Stimulated activated CD4-positive, alpha-beta T cell treated with anti-CD3 and anti-CD28 coated beads, TNF-alpha, amount 100 ng/mL, for 24 hours (primary cell): ENCODE measurements around the gene PDS5A.
"Not testable (repeated sequence)": the region's sequence is repeated elsewhere in the genome, so short reads cannot be mapped to it uniquely, and the experiment has no call there.

ENCODE experiments used
- DNase-seq, 3 experiments: peaks; one replicate each; pipeline ENCODE4 v3.0.0-alpha.2; 2020; ENCODE audit warnings: low read depth in 3 of 3

Gene PDS5A

DNA sequence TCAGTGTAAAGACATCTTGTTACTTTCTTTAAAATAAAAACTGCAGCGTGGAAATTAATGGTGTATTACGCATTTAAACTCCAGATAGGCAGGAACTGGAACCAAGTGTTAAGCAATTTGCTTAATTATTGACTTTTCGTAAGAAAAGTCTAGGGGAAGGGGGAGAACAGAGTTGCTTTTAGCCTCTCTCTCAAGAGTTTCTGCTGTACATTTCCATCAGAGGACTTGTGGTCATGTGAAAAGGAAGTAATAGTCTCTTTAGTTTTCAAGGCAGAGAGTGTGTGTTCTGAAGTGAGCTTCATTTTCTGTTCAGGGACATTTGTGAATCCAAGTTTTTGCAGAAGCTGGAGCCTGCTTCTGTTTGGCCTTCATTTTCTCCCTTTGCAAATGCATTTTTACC, 152.6 kb downstream of the PDS5A start:
- DNase-seq, result no peak

DNA sequence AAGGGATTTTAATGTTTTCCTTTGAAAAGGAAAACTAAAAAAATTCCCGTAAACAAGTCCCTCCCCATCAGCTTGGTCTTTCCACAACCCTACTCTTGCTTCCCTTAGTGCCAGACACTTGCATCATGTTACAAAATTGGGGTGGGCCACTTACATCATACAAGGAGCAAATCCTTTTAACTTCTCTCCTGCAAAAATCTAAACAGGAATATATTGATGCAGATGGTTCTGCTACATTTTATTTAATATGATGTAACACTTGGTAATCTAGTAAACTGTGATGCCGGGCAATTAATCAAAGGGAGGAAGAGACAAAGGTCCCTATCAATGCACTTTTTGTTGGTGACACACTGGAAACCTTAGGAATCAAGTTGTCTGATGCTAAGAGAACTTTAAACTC, 154.5 kb downstream of the PDS5A start:
- DNase-seq, result no peak

DNA sequence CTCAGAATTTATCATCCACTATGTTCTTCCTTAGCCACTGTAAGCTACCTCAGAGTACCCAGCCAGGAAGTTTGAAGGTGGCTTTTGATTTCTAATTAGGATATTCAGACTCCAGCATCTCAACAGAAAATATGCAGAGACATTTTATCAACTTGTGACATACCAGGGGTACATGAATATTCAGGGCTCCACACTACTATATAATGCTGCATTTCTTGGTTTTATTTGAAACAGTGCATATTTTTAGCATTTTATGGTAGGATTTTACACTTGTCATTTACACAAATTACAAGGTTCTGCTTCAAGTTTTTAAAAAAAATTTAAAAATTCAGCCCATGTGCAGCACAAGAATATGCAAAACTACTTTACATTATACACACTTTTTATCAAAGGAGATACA, 155.0 kb downstream of the PDS5A start:
- no peak for DNase-seq

DNA sequence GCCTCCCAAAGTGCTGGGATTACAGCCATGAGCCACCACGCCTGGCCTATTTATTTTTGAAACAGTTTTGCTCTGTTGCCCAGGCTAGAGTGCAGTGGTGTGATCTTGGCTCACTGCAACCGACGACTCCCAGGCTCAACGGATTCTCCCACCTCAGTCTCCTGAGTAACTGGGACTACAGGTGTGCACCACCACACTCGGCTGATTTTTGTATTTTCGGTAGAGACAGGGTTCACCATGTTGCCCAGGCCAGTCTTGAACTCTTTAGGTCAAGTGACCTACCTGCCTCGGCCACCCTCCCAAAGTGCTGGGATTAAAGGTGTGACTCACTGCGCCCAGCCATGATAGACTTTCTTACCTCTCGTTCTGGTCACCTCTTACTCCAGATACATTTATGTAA, 155.8 kb downstream of the PDS5A start:
- no peak for DNase-seq

DNA sequence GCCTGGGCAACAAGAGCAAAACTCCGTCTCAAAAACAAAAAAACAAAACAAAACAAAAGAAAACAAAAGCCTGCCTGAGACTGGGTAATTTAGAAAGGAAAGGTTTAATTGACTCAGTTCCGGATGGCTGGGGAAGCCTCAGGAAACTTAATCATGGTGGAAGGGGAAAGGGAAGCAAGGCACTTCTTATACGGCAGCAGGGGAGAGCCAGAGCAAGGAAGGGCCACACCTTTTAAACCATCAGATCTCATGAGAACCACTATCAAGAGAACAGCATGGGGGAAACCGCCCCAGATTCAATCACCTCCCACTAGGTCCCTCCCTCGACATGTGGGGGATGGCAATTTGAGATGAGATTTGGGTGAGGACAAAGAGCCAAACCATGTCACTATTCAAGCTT, 157.5 kb downstream of the PDS5A start:
- no peak for DNase-seq

DNA sequence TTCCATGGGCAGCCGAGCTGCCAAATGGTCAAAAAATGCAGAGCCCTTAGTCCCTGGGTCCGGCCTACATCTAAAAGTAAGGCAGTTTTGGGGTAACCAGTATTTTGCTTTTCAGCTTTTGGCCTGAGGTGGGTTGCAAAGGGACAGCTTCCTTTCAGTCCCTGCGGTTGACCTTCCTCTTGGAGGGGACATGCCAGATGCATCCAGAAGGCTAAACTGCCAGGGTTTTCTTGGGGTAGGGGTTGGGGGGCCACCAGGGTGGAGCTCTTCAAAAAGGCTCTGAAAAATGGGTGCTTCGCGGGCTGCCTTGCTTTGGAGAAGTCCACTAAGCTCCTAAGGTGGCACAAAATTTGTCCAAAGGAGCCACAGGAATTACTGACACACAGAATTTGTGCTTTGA, 159.1 kb downstream of the PDS5A start:
- DNase-seq, result no peak

DNA sequence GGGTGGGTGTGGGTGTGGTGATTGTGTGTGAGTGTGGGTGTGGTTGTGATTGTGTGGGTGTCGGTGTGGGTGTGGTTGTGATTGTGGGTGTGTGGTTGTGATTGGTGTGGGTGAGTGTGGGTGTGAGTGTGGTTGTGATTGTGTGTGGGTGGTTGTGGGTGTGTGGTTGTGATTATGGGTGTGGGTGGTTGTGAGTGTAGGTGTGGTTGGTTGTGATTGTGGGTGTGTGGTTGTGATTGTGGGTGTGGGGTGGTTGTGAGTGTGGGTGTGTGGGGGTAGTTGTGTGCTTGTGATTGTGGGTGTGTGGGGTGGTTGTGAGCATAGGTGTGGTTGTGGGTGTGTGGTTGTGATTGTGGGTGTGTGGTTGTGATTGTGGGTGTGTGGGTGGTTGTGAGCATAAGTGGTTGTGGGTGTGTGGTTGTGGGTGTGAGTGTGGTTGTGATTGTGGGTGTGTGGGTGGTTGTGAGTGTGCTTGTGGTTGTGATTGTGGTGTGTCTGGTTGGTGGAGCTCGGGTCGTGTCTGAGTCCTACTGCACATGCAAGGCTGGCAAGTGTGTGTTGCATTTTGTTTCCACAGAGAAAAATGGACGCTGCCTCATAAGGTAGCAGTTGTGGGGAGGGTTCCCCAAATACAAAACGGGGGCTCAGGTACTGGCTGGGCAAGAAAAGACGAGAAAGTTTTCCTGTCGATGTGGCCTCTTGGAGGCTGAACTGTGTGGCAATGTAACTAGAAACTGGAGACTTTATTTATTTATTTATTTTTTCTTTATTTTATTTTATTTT, 163.1 kb downstream of the PDS5A start:
- no peak for DNase-seq

DNA sequence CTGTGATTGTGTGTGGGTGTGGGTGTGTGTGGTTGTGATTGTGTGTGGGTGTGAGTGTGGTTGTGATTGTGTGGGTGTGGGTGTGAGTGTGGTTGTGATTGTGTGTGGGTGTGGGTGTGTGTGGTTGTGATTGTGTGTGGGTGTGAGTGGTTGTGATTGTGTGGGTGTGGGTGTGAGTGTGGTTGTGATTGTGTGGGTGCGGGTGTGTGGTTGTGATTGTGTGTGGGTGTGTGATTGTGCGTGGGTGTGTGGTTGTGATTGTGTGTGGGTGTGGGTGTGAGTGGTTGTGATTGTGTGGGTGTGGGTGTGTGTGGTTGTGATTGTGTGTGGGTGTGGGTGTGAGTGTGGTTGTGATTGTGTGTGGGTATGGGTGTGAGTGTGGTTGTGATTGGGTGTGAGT, 163.9 kb downstream of the PDS5A start:
- not testable (repeated sequence) for DNase-seq

DNA sequence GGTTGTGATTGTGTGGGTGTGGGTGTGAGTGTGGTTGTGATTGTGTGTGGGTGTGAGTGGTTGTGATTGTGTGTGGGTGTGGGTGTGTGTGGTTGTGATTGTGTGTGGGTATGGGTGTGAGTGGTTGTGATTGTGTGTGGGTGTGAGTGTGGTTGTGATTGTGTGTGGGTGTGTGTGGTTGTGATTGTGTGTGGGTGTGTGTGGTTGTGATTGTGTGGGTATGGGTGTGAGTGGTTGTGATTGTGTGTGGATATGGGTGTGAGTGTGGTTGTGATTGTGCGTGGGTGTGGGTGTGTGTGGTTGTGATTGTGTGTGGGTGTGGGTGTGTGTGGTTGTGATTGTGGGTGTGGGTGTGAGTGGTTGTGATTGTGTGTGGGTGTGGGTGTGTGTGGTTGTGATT, 164.7 kb downstream of the PDS5A start:
- not testable (repeated sequence) for DNase-seq

DNA sequence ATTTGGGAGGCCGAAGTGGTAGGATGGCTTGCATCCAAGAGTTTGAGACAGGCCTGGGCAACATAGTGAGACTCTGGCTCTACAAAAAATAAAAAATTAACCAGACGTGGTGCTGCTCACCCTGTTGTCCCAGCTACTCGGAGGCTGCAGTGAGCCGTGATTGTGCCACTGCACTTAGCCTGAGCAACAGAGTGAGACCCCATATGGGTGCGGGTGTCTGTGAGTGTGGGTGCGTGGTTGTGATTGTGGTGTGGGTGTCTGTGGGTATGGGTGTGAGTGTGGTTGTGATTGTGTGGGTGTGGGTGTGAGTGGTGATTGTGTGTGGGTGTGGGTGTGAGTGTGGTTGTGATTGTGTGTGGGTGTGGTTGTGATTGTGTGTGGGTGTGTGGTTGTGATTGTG, 165.2 kb downstream of the PDS5A start:
- no peak for DNase-seq

DNA sequence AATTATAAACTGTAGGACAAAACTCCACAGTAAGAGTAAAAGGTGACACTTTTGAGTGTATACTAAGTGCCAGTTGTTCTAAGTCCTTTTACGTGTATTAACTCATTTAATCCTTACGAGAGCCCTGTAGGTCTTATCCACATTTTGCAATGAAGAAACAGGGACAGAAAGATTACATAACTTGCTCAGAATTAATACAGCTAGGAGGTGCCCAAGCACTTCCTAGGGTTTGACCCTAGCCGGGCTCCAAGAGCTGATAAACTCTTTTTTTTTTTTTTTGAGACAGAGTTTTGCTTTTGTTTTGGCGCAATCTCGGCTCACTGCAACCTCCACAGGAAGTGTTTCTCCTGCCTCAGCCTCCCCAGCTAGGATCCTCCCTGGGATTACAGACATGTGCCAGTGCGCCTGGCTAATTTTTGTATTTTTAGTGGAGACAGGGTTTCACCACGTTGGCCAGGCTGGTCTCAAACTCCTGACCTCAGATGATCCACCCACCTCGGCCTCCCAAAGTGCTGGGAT, 169.4 kb downstream of the PDS5A start:
- DNase-seq, result no peak

DNA sequence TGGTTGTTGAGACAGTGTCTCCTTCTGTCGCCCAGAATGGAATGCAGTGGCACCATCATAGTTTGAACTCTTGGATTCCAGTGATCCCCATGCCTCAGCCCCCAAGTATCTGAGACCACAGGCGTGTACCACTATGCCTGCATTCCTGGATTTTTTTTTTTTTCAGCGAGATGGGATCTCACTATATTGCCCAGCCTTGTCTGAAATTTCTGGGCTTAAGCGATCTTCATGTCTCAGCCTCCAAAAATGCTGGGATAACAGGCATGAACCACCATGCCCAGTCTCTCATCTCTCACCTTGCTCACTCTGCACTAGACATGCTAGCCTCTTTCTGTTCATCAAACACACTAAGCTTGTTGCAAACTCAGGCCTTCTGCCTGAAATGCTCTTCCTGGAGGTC, 175.7 kb downstream of the PDS5A start:
- DNase-seq, result no peak

DNA sequence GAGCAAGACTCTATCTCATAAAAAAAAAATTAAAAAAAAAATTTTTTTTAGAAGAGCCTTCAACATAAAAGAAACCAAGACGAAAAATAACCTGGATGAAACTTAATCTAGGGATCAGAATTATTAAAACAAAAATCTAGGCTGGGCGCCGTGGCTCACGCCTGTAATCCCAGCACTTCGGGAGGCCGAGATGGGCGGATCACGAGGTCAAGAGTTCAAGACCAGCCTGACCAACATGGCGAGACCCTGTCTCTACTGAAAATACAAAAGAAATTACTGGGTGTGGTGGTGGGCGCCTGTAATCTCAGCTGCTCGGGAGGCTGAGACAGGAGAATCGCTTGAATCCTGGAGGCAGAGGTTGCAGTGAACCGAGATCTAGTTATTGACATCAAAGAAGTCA, 184.7 kb downstream of the PDS5A start:
- DNase-seq, result not testable (repeated sequence)

DNA sequence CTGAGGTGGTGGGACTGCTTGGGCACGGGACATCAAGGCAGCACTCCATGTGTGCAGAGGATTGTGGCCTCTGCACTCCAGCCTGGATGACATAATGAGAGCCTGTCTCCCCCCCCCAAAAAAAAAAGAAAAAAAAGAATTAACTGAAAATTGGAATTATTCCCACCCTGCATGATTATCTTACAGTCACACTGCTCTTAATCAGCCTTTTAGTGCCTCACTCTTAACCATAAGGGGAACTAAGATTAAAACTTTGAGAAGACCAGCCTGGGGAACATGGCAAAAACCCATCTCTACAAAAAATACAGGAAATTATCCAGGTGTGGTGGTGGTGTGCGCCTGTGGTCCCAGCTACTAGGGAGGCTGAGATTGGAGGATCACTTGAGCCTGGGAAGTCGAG, 185.2 kb downstream of the PDS5A start:
- DNase-seq, result no peak

DNA sequence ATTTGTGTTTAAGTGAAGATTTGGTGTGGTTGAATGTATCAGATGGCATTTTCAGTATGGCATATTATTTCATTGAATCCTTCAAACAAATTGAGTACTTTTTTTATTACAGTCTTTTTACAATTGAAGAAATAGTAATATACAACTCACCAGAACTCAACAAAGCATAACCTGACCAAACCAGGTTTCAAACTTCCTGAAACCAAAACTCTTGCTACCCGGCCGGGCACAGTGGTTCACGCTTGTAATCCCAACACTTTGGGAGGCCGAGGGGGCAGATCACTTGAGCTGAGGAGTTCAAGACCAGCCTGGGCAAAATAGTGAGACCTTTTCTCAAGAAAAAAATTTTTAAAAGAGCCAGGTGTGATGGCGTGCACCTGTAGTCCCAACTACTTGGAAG, 185.6 kb downstream of the PDS5A start:
- DNase-seq, result no peak

DNA sequence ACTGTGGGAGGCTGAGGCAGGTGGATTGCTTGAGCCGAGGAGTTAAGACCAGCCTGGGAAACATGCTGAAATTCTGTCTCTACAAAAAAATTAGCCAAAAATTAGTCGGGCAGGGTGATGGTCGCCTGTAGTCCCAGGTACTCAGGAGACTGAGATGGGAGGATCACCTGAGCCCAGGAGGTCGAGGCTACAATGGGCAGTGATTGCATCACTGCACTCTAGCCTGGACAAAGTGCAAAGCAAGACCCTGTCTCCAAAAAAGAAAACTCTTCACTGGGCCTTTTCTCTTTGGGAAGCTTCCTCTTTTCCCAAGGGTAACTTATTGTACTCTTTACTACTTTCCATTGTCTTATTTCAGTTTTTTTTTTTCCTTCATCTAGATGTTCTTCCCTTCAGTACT, 190.9 kb downstream of the PDS5A start:
- DNase-seq, result no peak

DNA sequence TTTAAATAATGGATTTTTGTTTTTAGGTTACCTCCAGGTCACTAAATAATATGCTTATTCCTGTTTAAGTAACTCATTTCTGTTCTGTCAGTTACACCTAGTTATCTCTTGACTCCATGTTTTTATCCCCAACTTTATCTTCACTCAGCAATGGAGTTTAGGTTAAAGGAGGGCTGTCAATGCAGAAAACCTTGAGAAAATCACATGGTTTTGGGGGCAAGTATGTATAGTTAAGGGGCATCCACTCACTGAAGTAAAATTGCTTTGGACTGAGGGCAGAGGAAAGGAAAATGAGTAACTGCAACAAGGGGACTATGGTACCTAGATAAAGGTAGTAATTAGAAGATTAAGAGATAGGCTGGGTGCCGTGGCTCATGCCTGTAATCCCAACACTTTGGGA, 192.6 kb downstream of the PDS5A start:
- no peak for DNase-seq

DNA sequence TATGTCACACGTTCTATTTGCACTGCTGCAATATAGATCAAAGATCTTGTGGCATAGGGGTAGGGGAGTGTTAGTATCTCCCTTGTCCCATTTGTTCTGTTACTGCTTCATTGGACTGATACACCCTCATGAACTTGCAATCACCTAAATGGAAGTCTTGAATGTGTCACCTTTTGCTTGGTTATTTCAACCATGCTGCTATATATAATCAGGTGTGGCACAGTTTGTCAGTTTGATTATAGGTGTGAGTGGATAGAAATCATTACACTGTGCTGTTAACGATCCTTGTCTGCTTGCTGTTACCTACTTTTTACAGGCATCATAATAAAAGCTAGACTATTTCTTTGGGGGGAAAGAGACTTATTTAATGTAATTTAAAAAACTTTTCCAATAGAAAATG, 195.7 kb downstream of the PDS5A start:
- DNase-seq, result not testable (repeated sequence)
